Activated CD4-positive, alpha-beta T cell treated with anti-CD3 and anti-CD28 coated beads for 1 hour (primary cell): Measurements from ENCODE around the gene CHRNA4.
"Not testable (repeated sequence)": the region's sequence is repeated elsewhere in the genome, so short reads cannot be mapped to it uniquely, and the experiment has no call there.

Experiments used
- DNase-seq: peaks from one replicate; pipeline ENCODE4 v3.0.0-alpha.2; 2020

CHRNA4 gene

DNA sequence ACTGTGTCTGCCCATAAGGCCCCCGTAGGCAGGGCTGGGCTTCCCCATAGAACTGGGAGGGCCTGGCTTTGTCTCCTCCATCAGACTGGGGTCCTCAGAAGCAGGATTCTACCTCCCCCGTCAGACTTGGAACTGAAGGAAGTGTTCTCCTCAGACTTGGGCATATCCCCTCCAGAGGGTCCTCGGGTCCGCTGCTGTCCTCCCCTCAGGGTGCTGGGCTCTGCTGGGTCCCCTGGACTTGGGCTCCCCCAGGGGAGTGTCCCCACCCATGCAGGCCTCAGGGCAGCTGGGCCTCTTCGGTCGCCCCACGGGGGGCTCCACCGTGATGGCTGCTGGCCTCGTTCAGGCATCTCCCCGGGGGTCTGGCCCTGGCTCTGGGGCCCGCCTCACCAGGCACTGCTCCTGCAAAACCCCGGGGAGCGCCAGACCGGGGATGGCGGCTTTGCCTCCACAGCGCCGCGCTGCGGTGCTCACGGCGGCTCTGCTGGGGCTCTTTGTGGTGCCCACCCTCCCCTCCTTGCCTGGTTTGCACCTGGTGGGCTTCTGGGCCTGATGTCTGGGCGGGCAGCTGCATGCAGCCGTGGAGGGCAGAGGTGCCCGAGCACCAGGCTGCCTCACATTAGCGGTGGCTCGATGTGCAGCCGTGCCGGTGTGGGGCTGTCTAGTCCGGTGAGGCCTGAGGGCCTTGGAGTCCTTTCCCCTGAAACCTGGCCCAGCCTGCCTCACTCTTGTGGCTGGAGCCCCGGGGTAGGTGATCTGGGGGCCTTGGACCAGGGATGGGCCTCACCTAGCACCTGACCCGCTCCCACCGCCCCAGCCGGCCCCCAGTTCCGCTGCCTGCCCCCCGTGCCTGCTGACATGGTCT is 54.2 kb downstream of the CHRNA4 start:
- no peak for DNase-seq

GRCh38 chr20:63305933-63306672 is 55.0 kb downstream of the CHRNA4 start:
- not testable (repeated sequence) for DNase-seq

GRCh38 chr20:63305393-63305792 is 55.8 kb downstream of the CHRNA4 start:
- no peak for DNase-seq

- no peak for DNase-seq
Observed at GRCh38 chr20:63303095-63303666, 58.0 kb downstream of the CHRNA4 start.

- no peak for DNase-seq
Observed at GRCh38 chr20:63301671-63302070, 59.5 kb downstream of the CHRNA4 start.

- DNase-seq, result no peak
Observed at GRCh38 chr20:63298731-63299312, 62.3 kb downstream of the CHRNA4 start.

DNA sequence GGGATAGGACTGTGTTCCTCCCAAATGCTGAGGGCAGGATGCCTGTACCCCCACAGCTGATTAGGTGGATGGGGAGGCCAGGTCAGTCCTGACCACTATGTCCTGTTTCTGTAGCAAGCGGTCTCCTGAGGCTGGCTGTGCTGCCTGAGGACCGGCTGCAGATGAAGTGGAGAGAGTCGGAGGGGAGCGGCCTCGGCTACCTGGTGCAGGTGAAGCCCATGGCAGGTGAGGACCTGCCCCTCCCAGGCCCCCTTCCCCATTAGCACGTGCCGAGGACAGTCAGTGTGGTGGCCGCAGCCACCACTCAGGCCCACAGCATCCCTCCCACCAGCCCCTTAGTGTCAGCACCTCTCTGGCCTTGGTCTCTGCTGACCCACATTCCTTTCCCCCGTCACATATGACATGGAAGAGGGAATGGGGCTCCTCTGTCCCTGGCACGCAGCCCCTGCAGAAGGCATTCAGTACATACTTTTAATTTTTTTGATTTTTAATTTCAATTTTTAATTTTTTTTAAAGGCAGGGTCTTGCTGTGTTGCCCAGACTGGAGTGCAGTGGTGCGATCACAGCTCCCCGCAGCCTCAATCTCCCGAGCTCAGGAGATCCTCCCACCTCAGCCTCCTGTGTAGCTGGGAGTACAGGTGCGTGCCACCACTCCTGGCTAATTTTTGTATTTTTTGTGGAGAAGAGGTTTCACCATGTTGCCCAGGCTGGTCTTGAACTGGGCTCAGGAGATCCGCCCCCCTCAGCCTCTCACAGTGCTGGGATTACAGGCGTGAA is 63.2 kb downstream of the CHRNA4 start:
- no peak for DNase-seq

DNA sequence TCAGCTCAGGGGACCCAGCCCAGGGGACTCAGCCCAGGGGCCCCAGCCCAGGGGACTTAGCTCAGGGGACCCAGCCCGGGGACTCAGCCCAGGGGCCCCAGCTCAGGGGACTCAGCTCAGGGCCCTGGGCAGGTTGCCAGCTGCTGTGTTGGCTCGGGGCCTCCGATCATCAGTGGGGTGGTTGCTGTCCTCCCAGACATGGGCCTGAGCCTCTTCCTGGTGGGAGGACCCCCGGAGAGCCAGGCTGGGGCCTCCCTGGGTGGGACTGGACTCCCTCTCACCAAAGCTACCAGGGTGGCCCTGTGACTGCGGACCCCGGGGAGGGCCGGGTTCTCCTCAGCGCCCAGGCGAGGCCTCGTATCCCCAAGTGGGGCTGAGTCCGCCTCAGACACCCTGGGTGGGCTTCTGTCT is 63.8 kb downstream of the CHRNA4 start:
- no peak for DNase-seq

- no peak for DNase-seq
Observed at GRCh38 chr20:63296531-63297299, 64.4 kb downstream of the CHRNA4 start.

DNA sequence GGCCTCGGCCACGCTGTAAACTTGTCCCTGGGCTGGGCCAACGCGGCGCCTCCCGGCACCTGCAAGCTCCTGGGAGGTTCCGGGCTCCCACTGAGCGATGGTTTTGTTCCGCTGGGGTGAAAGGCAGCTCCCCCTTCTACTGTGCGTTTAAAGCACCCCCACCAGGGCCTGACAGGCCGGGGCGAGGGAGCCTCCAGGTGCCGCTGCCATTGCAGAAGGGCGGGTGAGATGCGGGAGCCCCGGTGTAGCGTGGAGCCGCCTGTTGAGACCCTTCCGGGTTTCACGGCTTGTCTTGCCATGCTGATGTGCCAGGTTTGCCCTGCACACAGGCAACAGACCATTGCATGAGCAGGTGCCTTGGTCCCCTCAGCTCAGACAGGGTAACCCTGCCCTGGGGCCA is 65.3 kb downstream of the CHRNA4 start:
- no peak for DNase-seq

- no peak for DNase-seq
Observed at GRCh38 chr20:63295422-63295821, 65.7 kb downstream of the CHRNA4 start.

GRCh38 chr20:63295018-63295417 is 66.1 kb downstream of the CHRNA4 start:
- no peak for DNase-seq

- DNase-seq, result no peak
Observed at GRCh38 chr20:63294536-63294900, 66.6 kb downstream of the CHRNA4 start.

DNA sequence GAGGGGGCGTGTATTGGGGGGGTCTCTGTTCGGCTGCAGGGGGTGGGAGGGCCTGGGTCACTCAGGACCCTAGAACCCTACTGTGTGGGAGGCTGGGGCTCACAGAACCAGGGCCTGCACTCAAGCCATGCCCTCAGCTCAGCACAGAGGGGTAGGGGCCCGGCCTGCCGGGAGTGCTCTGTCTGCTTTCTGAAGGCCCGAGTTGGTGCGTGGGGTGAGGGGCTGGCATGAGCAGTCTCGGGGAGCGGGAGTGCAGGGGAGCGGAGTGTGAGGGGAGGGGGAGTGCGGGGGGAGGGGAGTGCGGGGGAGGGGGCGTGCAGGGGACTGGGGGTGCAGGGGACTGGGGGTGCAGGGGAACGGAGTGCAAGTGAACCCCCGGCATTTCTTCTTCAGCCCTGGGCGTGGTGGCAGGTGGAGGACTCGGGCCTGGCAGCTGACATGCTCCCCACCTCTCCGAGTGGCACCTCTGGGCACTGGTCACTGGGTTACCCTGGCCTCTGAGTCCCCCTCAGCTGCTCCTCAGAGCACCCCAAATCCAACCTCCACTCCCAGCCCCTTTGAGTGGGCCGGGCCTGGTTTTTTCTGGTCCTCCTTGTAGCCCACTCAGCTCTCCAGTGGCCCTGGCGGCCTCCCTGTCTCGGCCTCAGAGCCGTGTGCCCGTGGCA is 67.1 kb downstream of the CHRNA4 start:
- DNase-seq, result no peak

DNA sequence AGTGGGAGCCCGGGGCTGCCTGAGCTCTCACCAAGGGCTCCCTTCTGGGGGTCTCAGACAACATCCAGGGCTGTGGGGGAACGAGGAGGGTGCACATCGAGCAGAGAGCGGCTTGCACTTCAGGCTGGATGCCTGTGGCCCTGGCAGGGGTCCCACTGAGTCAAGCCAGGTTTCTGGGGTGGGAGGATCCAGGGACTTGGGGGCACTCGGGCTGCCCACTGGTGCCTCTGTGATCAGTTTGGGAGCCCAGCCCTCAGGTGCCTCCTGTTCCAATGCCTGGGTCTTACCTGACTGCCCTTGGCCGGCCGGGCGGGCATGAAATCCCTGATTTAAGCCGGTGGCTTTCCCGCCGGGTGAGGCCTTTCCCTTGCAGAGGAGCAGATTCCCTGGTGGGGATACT is 67.7 kb downstream of the CHRNA4 start:
- DNase-seq, result no peak
